ENCODE data around the gene CLEC4M. TPM values are rescaled to one million over a fixed set of nuclear protein-coding genes. Genes with fewer than 3 reads are reported as not detected.
A peak's percentile ranks its signal among the peaks of the same experiment; 100 is the strongest.

The CLEC4M gene
- total RNA-seq, 2 experiments from 2014 or later: not detected

GRCh38 chr19:7788933-7789323 is 25.9 kb downstream of the CLEC4M start:
- BruUV-seq (replicated peaks): no TSS peak
- POLR2A ChIA-PET: no interaction called here

GRCh38 chr19:7789447-7789846 is 26.4 kb downstream of the CLEC4M start:
- Histone ChIP-seq H3K27ac (ENCODE audit: low read depth, low read length, poor library complexity, severe bottlenecking) (no peak overlapping the region), H3K9me2 (ENCODE audit: insufficient read depth, low read length) (no peaks in the 10 kb centered on the region), H2AFZ (ENCODE audit: low read length) (no peak overlapping the region), H3K4me1 (ENCODE audit: insufficient read depth, low read length, poor library complexity, severe bottlenecking) (no peaks in the 10 kb centered on the region), H3K4me2 (ENCODE audit: low read length) (peak overlapping the region; percentile 13; the same call in 1 of the 2 replicates), H4K20me1 (ENCODE audit: insufficient read depth, low read length) (no peaks in the 10 kb centered on the region), H3K4me3 (ENCODE audit: low read depth, low read length, poor library complexity, severe bottlenecking) (no peak overlapping the region), H3K79me2 (ENCODE audit: insufficient read depth, low read depth, low read length) (no peaks in the 10 kb centered on the region), H3K36me3 (ENCODE audit: insufficient read depth, low read length) (no peaks in the 10 kb centered on the region), H3K9me3 (ENCODE audit: low read length) (no peaks in the 10 kb centered on the region)
- no TSS peak for BruUV-seq (replicated peaks)
- ChIA-PET CTCF (ENCODE audit: unreplicated experiment) (no interaction called here), POLR2A (no interaction called here)
- DNase-seq (ENCODE audit: low spot score): peak; percentile 18
- intact Hi-C loops (cut with micrococcal nuclease; ENCODE audit: unreplicated experiment): no loop called here
- TF ChIP-seq EZH2phosphoT487 (IDR thresholded peaks at IDR 0.05; ENCODE audit: borderline replicate concordance, low read depth, low read length) (no peak), CTCF (conservative IDR thresholded peaks at IDR 0.05; ENCODE audit: low read length) (no peak)

More at GRCh38 chr19:7788933-7789323, 25.9 kb downstream of the CLEC4M start:
- H2AFZ ChIP-seq (ENCODE audit: low read length): no peak overlapping the region
- no peak overlapping the region for H3K4me2 ChIP-seq (ENCODE audit: low read length)
- H3K9me2 ChIP-seq (ENCODE audit: insufficient read depth, low read length): no peaks in the 10 kb centered on the region
- no peaks in the 10 kb centered on the region for H4K20me1 ChIP-seq (ENCODE audit: insufficient read depth, low read length)
- TF ChIP-seq EZH2phosphoT487 (IDR thresholded peaks at IDR 0.05; ENCODE audit: borderline replicate concordance, low read depth, low read length): no peak
- no peak for TF ChIP-seq CTCF (conservative IDR thresholded peaks at IDR 0.05; ENCODE audit: low read length)
- H3K79me2 ChIP-seq (ENCODE audit: insufficient read depth, low read depth, low read length): no peaks in the 10 kb centered on the region
- H3K4me1 ChIP-seq (ENCODE audit: insufficient read depth, low read length, poor library complexity, severe bottlenecking): no peaks in the 10 kb centered on the region
- DNase-seq (ENCODE audit: low spot score): no peak
- H3K36me3 ChIP-seq (ENCODE audit: insufficient read depth, low read length): no peaks in the 10 kb centered on the region
- intact Hi-C loops (cut with micrococcal nuclease; ENCODE audit: unreplicated experiment): no loop called here
- H3K4me3 ChIP-seq (ENCODE audit: low read depth, low read length, poor library complexity, severe bottlenecking): no peak overlapping the region
- CTCF ChIA-PET (ENCODE audit: unreplicated experiment): no interaction called here
- no peaks in the 10 kb centered on the region for H3K9me3 ChIP-seq (ENCODE audit: low read length)
- H3K27ac ChIP-seq (ENCODE audit: low read depth, low read length, poor library complexity, severe bottlenecking): no peak overlapping the region

GRCh38 chr19:7790416-7790815 is 27.4 kb downstream of the CLEC4M start:
- H4K20me1 ChIP-seq (ENCODE audit: insufficient read depth, low read length): no peaks in the 10 kb centered on the region
- no peaks in the 10 kb centered on the region for H3K36me3 ChIP-seq (ENCODE audit: insufficient read depth, low read length)
- no peaks in the 10 kb centered on the region for H3K9me2 ChIP-seq (ENCODE audit: insufficient read depth, low read length)
- CTCF ChIA-PET (ENCODE audit: unreplicated experiment): no interaction called here
- BruUV-seq (replicated peaks): no TSS peak
- no peak for DNase-seq (ENCODE audit: low spot score)
- no peak overlapping the region for H3K4me2 ChIP-seq (ENCODE audit: low read length)
- no peak overlapping the region for H3K4me3 ChIP-seq (ENCODE audit: low read depth, low read length, poor library complexity, severe bottlenecking)
- no peaks in the 10 kb centered on the region for H3K4me1 ChIP-seq (ENCODE audit: insufficient read depth, low read length, poor library complexity, severe bottlenecking)
- H3K9me3 ChIP-seq (ENCODE audit: low read length): no peaks in the 10 kb centered on the region
- TF ChIP-seq CTCF (conservative IDR thresholded peaks at IDR 0.05; ENCODE audit: low read length) (no peak), EZH2phosphoT487 (IDR thresholded peaks at IDR 0.05; ENCODE audit: borderline replicate concordance, low read depth, low read length) (no peak)
- POLR2A ChIA-PET: no interaction called here
- intact Hi-C loops (cut with micrococcal nuclease; ENCODE audit: unreplicated experiment): no loop called here
- no peak overlapping the region for H3K27ac ChIP-seq (ENCODE audit: low read depth, low read length, poor library complexity, severe bottlenecking)
- H2AFZ ChIP-seq (ENCODE audit: low read length): no peak overlapping the region
- H3K79me2 ChIP-seq (ENCODE audit: insufficient read depth, low read depth, low read length): no peaks in the 10 kb centered on the region

Data from OCI-LY7 (cell line).